Stimulated activated CD4-positive, alpha-beta T cell treated with anti-CD3 and anti-CD28 coated beads, Interleukin-4, amount 100 ng/mL, for 24 hours (primary cell): Measurements from ENCODE around the gene OR10H4.
"Not testable (repeated sequence)": the region's sequence is repeated elsewhere in the genome, so short reads cannot be mapped to it uniquely, and the experiment has no call there.

Experiments used
- DNase-seq: peaks from one replicate; pipeline ENCODE4 v3.0.0-alpha.2; 2020

The OR10H4 gene

DNA sequence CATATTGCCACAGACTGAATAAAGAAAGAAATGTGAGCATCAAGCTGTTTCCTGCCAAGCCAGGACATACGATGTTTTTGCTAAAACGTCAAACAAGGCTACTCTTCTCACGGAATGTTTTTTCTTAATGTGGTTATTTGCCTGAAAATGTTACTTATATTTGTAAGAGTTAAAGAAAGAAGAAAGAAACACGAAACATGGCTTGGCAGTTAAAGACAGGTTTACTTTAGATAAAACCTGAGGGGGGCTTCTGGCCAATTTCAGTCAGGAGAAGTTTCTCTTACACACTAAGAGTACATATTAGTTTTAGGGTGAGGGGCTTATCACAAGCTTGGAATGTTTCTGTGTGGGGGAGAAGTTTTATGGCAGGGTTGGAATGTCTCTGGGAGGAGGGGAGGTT is 4.4 kb upstream of the OR10H4 start:
- DNase-seq: no peak

GRCh38 chr19:15945301-15945700 is 3.5 kb upstream of the OR10H4 start:
- DNase-seq: no peak

- DNase-seq: no peak
These were observed 6.0 kb downstream of the OR10H4 start for GRCh38 chr19:15954820-15955219.

GRCh38 chr19:15962319-15962718 is 13.5 kb downstream of the OR10H4 start:
- DNase-seq: no peak

DNA sequence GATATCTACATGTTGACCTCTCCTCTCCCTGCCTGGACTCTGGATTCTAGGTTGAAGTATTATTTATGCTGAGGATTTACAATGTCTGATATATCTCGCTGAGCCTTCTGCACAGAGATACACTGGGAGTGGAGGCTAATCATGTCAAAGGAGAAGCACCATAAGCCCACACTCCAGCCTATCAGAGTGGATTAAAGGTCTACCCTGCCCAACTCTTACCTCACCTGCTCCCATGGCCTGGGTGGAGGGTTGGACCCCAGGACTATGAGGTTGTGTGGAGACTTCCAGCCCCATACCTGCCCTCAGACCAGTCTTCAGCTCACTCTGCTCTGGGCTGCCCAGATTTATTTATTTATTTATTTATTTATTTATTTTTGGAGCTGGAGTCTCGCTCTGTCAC is 15.4 kb downstream of the OR10H4 start:
- no peak for DNase-seq

DNA sequence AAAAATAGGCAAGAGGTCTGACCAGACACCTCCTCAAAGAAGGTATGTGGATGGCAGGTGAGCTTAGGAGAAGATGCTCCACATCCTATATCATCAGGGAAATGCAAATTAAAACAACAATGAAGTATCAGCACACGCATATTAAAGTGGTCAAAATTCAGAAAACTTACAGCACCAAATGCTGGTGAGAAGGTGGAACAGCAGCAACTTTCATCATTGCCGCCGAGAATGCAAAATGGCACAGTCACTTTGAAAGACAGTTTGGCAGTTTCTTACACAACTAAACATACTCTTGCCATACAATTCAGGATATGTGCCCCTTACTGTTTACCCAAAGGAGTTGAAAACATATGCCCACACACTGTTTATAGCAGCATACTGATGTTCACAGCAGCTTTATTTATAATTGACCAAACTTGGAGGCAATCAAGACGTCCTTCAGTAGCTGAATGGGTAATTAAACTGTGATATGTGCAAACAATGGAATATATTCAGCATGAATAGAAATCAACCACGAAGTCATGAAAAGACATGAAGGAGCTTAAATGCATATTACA is 22.5 kb downstream of the OR10H4 start:
- no peak for DNase-seq

- DNase-seq: not testable (repeated sequence)
These were observed 23.2 kb downstream of the OR10H4 start for GRCh38 chr19:15972043-15972442.

DNA sequence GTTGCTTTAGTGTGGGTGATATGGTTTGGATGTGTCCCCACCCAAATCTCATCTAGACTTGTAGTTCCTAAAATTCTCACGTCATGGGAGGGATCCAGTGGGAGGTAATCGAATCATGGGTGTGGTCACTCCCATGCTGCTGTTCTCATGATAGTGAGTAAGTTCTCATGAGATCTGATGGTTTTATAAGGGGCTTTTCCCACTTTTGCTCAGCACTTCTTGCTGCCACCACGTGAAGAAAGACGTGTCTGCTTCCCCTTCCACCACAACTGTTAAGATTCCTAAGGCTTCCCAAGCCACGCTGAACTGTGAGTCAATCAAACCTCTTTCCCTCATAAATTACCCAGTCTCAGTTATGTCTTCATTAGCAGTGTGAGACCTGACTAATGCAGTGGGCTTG is 26.0 kb downstream of the OR10H4 start:
- no peak for DNase-seq

DNA sequence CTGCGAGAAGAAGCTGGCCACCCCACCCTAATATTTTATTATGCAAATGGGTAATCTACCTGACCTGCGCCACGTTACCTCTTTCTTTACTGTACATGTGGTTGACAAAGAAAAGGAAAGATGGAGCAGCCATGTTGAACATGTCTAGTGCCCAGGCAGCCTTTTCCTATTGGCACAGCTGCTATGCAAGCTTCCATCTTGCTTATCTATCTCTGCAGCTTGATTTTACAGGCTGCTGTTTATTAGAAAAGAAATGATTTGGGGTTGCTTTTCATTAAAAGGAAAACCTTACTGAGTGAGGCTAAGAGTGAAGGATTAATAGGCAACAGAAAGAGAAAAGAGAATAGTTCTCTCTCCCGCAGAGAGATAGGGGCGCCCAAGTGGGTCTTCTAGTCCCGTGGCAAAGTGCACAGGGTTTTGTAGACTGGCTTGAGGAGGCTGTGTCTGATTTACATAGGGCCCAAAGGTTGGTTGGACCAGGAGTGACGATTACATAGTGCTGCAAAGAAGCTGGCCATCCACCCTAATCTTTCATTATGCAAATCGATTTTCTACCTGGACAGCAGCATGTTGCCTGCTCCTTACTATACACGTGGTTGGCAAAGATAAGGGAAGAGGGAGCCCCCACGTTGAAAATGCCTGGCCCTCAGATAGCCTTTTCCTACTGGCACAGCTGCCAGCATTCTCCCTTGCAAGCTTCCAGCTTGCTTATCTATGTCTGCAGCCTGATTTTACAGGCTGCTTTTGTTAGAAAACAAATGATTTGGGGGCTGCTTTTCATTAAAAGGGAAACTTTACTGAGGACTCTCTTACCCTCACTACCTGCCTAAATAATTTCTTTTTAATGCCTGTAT is 28.3 kb downstream of the OR10H4 start:
- no peak for DNase-seq

- DNase-seq: no peak
These were observed 28.9 kb downstream of the OR10H4 start for GRCh38 chr19:15977690-15978089.

DNA sequence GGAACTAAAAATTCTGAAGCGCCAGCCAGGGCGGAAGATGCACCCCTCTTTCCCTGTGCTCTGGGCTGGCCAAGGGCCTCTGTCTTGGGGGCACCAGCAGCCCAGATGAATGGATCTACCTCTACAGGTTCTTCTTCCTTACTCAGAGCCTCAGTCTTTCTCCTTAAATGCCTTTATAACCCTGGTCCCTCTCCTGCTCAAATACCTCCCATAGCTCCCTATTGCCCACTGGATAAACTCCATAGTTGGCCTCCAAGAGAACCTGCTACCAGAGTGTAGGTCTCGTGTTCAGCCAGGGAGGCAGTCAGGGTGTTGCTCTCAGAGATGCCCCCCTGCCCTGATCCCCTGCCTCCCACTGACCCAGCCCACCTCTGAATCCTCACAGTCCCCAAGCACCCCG is 30.5 kb downstream of the OR10H4 start:
- DNase-seq: no peak

DNA sequence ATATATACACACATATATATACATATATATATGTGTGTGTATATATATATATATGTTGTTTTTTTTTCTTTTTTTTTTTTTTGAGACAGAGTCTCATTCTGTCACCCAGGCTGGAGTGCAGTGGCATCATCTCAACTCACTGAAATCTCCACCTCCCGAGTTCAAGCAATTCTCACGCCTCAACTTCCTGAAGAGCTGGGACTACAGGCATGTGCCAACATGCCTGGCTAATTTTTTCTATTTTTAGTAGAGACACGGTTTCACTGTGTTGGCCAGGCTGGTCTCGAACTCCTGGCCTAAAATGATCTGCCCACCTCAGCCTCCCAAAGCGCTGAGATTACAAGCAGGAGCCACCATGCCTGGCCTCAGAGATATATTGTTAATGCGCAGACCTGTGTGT is 37.0 kb downstream of the OR10H4 start:
- DNase-seq: not testable (repeated sequence)

- no peak for DNase-seq
These were observed 37.9 kb downstream of the OR10H4 start for GRCh38 chr19:15986701-15987100.

GRCh38 chr19:15989889-15990288 is 41.1 kb downstream of the OR10H4 start:
- no peak for DNase-seq

DNA sequence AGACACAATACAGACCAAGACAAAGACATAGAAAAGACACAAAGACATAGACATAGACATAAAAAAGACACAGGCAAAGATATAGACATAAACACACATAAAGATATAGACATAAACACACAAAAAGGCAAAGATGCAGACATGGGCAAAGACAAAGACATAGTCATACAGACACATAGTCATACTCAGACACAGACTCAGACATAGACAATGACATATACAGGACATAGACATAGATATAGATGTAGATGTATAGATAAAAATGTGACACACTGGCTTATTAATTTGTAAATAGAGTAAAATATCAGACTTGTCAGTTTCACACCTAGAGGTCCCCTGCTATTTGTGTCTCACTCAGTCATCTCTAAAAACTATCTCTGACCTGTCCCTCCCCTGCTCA is 42.8 kb downstream of the OR10H4 start:
- DNase-seq: no peak

GRCh38 chr19:15992014-15992413 is 43.2 kb downstream of the OR10H4 start:
- no peak for DNase-seq

GRCh38 chr19:15995536-15995935 is 46.7 kb downstream of the OR10H4 start:
- DNase-seq: no peak

DNA sequence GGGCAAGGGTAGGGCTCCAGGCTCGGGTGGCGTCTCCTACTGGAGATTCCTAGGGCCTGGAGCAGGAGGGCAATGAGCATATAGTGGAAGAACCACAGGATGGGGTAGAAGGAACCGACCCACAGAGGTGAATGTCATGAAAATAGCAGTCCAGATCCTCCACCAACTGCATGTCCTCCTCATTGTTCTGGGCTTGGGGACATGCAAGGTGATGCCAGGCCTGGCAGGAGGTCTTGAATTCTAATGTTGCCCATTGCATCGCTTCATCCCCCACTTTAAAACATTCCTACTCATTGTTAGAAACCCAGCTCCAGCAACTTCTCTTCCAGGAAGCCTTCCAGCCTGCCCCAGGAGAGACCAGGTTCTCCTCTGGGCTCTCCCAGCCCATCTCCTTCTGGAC is 49.4 kb downstream of the OR10H4 start:
- no peak for DNase-seq
